ENCODE results near the gene RTCB.

Gene RTCB

GRCh38 chr22:32340411-32340810, 71.6 kb downstream of the RTCB start:
- TF ChIP-seq CTCF (conservative IDR thresholded peaks at IDR 0.05) (no peak), ZFX (IDR thresholded peaks at IDR 0.05) (no peak)
- H3K27ac ChIP-seq: no peak overlapping the region

- TF ChIP-seq ZFX (IDR thresholded peaks at IDR 0.05) (no peak), CTCF (conservative IDR thresholded peaks at IDR 0.05) (no peak)
- no peak overlapping the region for H3K27ac ChIP-seq
Measured at GRCh38 chr22:32339190-32340012, 72.6 kb downstream of the RTCB start.

GRCh38 chr22:32338757-32339156, 73.3 kb downstream of the RTCB start:
- no peak for TF ChIP-seq ZFX (IDR thresholded peaks at IDR 0.05)
- no peak for TF ChIP-seq CTCF (conservative IDR thresholded peaks at IDR 0.05)
- H3K27ac ChIP-seq: no peak overlapping the region
